ENCODE data around the gene TBL1XR1. TPM values are rescaled to one million over a fixed set of nuclear protein-coding genes. Genes with fewer than 3 reads are reported as not detected.
A peak's percentile ranks its signal among the peaks of the same experiment; 100 is the strongest.
"Not testable (repeated sequence)": the region's sequence is repeated elsewhere in the genome, so short reads cannot be mapped to it uniquely, and the experiment has no call there.

The TBL1XR1 gene
- total RNA-seq, 1 donor from 2014 or later = 372 TPM

GRCh38 chr3:177174607-177175170 is 22.6 kb downstream of the TBL1XR1 start:
- intact Hi-C loops (cut with micrococcal nuclease) = no loop called here
- Mint-ChIP-seq H3K4me3 (no peak overlapping the region), H3K36me3 (ENCODE audit: low read depth) (peaks cover 49% of the 10 kb centered on the region), H3K9me3 (no peaks in the 10 kb centered on the region), H3K27me3 (no peaks in the 10 kb centered on the region), H3K27ac (no peak overlapping the region), H3K4me1 (peaks cover 62% of the 10 kb centered on the region)
- ChIA-PET CTCF (interaction anchor here (0.7 kb wide), 1 partner anchor 10 kb away, joined by 3 read pairs; no protein-coding TSS in a partner anchor), POLR2A (interaction anchor here (0.6 to 1.0 kb wide), 3 partner anchors 28 to 44 kb away, joined by 3 to 5 read pairs (median 3); no protein-coding TSS in a partner anchor)
- no peak for TF ChIP-seq CTCF (IDR thresholded peaks at IDR 0.05)
- DNase-seq (no peak), ATAC-seq (ENCODE audit: low read depth) (no peak)

DNA sequence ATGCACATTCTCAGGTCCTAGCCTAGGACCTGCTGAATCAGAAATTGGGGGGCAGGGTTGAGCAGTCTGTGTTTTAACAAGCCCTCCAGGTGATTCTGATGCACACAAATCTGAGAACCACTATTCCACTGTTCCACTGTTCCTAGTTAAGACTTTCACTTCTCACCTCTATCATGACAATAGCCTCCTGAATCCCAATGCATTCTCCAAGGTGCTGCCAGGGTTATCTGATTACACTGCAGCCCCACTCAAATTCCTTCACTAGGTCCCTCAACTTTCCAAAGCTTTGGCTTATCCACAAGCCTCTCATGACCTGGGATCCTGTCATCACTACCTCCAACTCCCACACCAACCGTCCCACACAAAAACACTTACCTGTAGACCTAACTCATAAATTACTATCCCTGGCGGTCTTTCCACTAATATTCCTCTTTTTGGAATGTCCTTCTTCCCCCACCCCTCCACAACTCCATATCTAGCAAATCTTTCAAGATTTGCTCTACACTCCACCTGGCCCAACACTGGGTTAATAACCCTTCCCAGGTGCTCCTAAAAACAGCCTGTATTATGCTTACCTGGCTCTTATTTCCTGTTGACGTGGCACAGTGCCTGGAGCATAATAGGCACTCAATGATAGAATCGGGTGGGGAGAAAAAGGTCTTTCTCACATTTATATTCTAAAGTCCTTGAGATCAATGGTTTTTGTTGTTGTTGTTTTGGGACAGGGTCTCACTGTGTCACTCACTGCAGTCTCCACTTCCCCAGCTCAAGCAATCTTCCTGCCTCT is 27.2 kb downstream of the TBL1XR1 start:
- no peak overlapping the region for H3K4me3 Mint-ChIP-seq
- H3K36me3 Mint-ChIP-seq (ENCODE audit: low read depth) = peaks cover 51% of the 10 kb centered on the region
- CTCF ChIA-PET = no interaction called here

DNA sequence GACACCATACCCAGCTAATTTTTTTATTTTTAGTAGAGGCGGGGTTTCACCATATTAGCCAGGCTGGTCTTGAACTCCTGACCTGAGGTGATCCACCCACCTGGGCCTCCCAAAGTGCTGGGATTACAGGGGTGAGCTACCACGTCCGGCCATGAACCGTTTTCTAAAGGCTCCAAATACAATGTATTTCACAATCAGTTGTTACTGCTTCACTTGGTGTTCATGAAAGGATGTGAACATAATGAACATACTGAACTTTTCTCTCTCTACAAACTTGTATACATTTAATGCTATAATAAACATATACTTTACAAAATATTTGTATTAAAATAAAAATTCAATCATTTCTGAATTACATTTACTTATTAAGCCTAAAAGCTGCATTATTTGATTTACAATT is 28.9 kb downstream of the TBL1XR1 start:
- H3K4me1 Mint-ChIP-seq = peaks cover 77% of the 10 kb centered on the region
- intact Hi-C loops (cut with micrococcal nuclease) = no loop called here
- ATAC-seq (ENCODE audit: low read depth) (no peak), DNase-seq (no peak)
- peaks cover 15% of the 10 kb centered on the region for H3K9me3 Mint-ChIP-seq
- TF ChIP-seq CTCF (IDR thresholded peaks at IDR 0.05) = no peak
- POLR2A ChIA-PET = no interaction called here
- CTCF ChIA-PET = no interaction called here
- H3K27ac Mint-ChIP-seq = no peak overlapping the region
- peaks cover 62% of the 10 kb centered on the region for H3K36me3 Mint-ChIP-seq (ENCODE audit: low read depth)
- no peaks in the 10 kb centered on the region for H3K27me3 Mint-ChIP-seq
- no peak overlapping the region for H3K4me3 Mint-ChIP-seq

More for the DNA sequence above, 27.2 kb downstream of the TBL1XR1 start:
- peaks cover 11% of the 10 kb centered on the region for H3K9me3 Mint-ChIP-seq
- peak overlapping the region; percentile 1 for H3K27ac Mint-ChIP-seq
- DNase-seq = no peak
- H3K27me3 Mint-ChIP-seq = no peaks in the 10 kb centered on the region
- intact Hi-C loops (cut with micrococcal nuclease) = loop anchor here (1.0 kb wide), 1 partner anchor 9 kb away; no protein-coding TSS in a partner anchor
- peaks cover 75% of the 10 kb centered on the region for H3K4me1 Mint-ChIP-seq
- POLR2A ChIA-PET = no interaction called here
- ATAC-seq (ENCODE audit: low read depth) = no peak
- TF ChIP-seq CTCF (IDR thresholded peaks at IDR 0.05) = no peak

- H3K27me3 Mint-ChIP-seq = no peaks in the 10 kb centered on the region
- peaks cover 75% of the 10 kb centered on the region for H3K4me1 Mint-ChIP-seq
- H3K36me3 Mint-ChIP-seq (ENCODE audit: low read depth) = peaks cover 67% of the 10 kb centered on the region
- H3K4me3 Mint-ChIP-seq = no peak overlapping the region
- DNase-seq (no peak), ATAC-seq (ENCODE audit: low read depth) (no peak)
- intact Hi-C loops (cut with micrococcal nuclease) = no loop called here
- ChIA-PET POLR2A (no interaction called here), CTCF (no interaction called here)
- no peak for TF ChIP-seq CTCF (IDR thresholded peaks at IDR 0.05)
- peaks cover 24% of the 10 kb centered on the region for H3K9me3 Mint-ChIP-seq
- H3K27ac Mint-ChIP-seq = no peak overlapping the region
These were observed 34.5 kb downstream of the TBL1XR1 start for GRCh38 chr3:177162742-177163141.

DNA sequence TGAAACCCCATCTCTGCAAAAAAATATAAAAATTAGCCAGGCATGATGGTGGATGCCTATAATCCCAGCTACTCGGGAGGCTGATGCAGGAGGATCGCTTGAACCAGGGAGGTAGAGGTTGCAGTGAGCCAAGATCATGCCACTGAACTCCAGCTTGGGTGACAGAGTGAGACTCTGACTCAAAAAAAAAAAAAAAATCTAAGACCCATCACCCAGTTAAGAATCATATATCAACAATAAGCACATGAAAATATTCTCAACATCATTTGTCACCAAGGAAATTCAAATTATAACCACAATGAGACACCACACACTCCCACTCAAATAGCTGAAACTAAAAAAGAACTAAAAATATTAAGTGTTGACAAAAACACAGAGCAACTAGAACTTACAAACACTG is 35.7 kb downstream of the TBL1XR1 start:
- ATAC-seq (ENCODE audit: low read depth); intact Hi-C loops (cut with micrococcal nuclease); H3K27me3 Mint-ChIP-seq; CTCF ChIA-PET; H3K4me3 Mint-ChIP-seq; DNase-seq; POLR2A ChIA-PET; H3K27ac Mint-ChIP-seq: not testable (repeated sequence)
- H3K9me3 Mint-ChIP-seq = peaks cover 19% of the 10 kb centered on the region
- peaks cover 61% of the 10 kb centered on the region for H3K36me3 Mint-ChIP-seq (ENCODE audit: low read depth)
- H3K4me1 Mint-ChIP-seq = peaks cover 73% of the 10 kb centered on the region
